ENCODE results near the gene ZNF385A.

Gene ZNF385A

DNA sequence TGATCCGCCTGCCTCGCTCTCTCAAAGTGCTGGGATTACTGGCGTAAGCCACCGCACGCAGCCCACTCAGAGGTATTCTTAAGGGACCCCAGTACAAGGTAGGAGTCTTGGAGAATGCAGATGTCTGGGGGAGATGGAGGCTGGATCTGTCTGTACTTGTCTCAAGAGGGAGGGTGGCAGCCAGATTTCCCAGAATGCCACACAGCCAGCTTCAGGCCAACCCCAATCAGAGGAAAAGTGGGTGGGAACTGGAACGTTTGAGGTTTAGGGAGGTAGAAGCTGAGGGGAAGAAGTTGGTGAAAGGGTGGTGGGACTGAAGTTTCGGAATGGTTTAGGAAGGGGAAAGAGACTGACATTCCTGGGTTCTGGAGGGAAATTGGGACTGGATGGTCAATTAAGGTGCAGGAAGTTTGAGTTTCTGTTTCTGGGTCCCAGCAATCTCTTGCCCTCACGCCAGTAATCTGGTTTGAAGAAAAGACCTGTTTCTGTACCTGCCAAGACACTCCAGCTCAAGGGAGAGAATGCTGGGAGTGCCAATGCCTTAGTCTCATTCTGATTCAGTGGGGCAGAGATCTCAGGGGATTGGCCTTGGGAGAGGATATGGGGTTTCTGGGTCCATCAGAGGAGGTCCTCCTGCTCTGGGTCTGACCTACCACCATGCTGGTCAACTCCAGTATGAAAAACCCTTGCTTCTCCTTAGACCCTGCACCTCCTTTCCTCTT, 8.1 kb upstream of the ZNF385A start:
- DNase-seq (ENCODE audit: low read depth): no peak

- peak; percentile 59 for DNase-seq (ENCODE audit: low read depth)
Observed at GRCh38 chr12:54390668-54391551, 6.4 kb upstream of the ZNF385A start.

DNA sequence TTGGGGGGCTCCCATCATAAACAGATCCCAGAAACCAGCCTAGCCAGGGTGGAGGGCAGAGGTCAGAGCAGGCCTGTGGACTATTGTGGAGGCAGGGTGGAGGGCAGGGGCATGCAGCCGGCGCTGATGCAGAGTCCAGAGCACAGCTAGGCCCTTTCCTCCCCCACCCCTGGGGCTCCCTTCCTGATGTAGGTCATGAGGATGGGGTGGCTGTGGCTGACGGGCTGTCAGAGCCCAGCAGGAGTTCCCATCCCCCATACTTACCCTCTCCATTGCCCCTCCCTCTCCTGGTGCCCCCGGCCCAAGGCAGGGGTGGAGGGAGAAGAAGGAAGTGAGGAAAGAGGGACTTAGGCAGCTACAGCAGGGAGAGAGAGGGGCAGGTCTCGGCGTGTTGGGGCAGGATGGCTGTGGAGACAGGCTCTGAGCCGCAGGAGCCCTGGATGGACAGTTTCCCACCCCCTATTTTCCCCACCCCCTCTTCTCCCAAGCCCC, 5.7 kb upstream of the ZNF385A start:
- no peak for DNase-seq (ENCODE audit: low read depth)

- DNase-seq (ENCODE audit: low read depth): no peak
Observed at GRCh38 chr12:54389607-54390175, 5.2 kb upstream of the ZNF385A start.

DNA sequence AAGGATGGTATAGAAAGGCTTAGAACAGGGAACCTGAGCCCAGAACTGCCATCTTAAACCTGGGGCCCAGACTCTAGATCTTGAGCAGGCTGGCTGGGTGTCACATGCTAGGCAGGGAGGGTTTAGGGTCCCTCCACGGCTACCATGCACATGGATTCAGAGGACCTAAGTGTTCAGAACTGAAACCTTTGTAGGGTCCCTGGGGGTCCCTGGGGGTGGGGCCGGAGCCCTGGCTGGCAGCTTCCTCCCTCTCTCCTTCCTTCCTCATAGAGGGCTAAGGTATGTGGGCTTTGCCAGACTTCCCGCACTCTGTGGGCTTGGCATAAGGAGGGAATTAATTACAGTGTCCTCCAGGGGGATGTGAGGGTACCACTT, 4.6 kb upstream of the ZNF385A start:
- DNase-seq (ENCODE audit: low read depth): no peak

DNA sequence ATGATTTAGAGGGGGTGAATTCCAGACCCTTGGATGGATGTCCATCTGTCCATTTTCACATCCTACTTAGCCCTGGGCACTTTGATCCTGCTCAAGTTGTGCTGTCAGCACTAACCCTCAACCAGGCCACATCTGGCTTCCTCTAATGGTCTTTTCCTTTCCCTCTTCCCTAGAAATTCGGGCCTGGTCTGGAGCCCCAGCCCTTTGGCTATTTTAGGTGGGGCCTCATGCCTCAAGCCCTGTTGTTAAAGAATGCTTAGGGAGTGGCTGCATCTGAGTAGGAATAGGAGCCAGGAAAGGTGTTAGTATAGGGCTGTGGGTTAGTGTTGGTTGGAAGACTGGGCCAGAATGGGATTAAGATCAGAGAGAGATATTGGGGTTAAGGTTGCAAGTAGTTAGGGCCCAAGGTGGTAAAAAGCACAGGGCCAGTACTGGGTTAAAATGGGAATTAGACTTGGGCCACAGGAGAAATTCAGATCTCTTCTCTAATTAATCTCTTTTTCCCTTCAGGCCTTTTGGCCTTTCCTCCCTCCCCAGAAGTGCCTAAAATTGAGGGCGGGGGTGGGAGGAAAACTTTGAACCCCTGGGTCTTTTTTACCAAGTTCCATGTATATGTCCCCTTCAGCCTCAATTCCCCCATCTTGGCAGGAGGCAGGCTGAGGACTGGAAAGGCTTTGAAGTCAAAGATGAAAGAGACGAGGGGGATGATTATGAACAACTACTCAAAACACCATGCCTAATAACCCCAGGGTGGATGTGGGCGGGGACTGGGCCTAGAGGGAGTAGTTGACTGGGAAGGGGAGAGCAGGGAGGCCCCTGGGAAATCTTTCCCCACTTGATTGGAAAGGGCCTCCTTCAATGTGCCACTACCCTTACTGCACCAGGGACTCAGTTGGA, 4.0 kb upstream of the ZNF385A start:
- DNase-seq (ENCODE audit: low read depth): no peak

DNA sequence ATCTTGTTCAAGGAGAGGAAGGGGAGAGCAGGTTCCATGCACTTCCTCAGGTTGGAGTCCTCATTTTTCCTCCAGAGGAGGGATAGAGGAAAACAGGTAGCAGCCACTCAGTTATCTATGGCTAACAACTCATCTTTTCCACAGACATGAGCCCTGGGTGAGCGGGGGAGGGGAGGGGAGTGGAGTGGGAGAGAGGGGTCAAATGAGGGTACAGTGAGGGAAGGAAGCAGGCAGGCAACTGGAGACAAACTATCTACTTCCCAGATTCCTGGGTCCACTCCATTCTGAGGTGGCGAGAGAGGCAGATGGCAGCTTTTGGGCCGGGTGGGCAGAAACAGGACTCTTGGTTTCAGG, 2.6 kb upstream of the ZNF385A start:
- DNase-seq (ENCODE audit: low read depth): no peak

GRCh38 chr12:54386403-54387113, 2.0 kb upstream of the ZNF385A start:
- no peak for DNase-seq (ENCODE audit: low read depth)

DNA sequence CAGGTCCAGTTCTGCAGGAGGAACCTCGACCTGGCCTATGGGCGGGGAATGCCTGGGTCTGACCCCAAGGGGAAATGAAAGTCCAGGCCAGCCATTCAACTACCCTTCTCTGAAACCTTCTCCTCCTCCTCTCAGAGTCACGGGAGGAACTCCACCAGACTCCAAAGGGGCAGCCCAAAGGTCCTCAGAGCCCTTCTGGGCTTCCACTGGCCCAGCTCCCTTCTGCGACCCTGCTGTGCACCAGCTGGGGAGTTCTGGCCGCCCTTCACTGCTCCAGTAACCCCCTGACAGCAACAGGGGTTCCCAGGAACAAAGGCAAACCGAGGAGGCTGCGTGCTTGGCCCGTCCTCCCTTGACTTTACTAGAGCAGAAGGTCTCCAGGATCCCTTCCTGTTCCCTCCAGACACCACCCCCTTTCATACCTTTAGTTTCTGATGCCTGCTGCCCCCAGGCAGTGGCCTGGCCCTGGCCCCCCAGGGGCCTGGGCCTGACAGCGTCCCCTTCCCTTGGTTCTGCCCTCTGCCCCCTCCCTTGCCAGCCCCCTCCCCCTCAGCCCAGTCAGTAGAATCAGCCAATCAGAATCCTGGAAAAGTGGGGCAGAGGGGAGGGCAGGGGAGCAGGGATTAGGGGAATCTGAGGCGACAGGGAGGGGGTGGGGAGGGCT, 850 bp upstream of the ZNF385A start:
- no peak for DNase-seq (ENCODE audit: low read depth)

GRCh38 chr12:54383041-54383609, 1.4 kb downstream of the ZNF385A start:
- no peak for DNase-seq (ENCODE audit: low read depth)

- DNase-seq (ENCODE audit: low read depth): no peak
Observed at GRCh38 chr12:54381136-54381535, 3.4 kb downstream of the ZNF385A start.

- DNase-seq (ENCODE audit: low read depth): peak; percentile 88
Observed at GRCh38 chr12:54379398-54380201, 4.9 kb downstream of the ZNF385A start.

DNA sequence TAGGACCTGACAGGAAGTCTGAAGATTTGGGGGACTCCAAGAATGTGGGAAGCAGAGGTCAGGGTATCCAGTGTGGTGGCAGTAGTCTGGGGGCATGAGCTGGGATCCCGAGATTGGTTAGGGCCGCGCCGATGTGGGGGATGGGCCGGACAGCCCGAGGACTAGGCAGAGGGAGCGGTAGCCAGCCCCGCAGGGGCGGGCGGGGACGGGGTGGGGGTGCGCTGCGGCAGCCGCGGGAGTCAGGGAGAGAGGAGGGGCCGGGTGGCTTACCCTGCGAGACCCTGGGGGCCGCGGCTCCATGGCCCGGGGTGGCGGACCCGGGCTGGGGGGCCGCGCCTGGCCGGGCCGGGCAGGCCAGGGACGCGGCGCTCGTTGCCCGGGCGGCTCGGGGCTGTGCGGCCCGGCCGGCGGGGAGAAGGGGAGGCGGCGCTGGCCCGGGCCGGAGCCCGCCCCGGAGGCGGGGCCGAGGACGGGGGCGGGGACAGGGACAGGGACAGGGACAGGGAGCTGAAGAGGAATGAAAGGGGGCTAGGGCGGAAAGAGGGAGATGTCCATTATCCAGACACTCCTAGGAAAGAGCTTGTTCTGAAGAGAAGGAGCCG, 5.6 kb downstream of the ZNF385A start:
- DNase-seq (ENCODE audit: low read depth): no peak

- DNase-seq (ENCODE audit: low read depth): no peak
Observed at GRCh38 chr12:54377797-54378515, 6.6 kb downstream of the ZNF385A start.

- DNase-seq (ENCODE audit: low read depth): no peak
Observed at GRCh38 chr12:54377007-54377406, 7.5 kb downstream of the ZNF385A start.

- no peak for DNase-seq (ENCODE audit: low read depth)
Observed at GRCh38 chr12:54376596-54376995, 7.9 kb downstream of the ZNF385A start.

DNA sequence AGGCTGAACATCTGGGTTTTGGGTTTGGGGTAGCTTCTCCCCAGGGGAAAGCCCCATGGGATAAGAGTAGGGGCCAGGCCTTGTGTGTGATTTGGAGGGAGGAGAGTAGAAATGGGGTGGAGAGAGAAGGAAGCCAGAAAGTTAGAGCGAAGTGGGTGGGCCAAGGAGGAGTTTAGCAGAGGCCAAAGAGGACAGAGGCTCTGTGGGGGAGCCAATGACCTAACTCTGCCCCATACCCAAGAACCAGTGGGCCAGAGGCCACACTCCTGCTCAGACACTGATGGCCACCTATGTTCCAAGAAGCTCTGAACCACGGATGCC, 9.3 kb downstream of the ZNF385A start:
- no peak for DNase-seq (ENCODE audit: low read depth)

DNA sequence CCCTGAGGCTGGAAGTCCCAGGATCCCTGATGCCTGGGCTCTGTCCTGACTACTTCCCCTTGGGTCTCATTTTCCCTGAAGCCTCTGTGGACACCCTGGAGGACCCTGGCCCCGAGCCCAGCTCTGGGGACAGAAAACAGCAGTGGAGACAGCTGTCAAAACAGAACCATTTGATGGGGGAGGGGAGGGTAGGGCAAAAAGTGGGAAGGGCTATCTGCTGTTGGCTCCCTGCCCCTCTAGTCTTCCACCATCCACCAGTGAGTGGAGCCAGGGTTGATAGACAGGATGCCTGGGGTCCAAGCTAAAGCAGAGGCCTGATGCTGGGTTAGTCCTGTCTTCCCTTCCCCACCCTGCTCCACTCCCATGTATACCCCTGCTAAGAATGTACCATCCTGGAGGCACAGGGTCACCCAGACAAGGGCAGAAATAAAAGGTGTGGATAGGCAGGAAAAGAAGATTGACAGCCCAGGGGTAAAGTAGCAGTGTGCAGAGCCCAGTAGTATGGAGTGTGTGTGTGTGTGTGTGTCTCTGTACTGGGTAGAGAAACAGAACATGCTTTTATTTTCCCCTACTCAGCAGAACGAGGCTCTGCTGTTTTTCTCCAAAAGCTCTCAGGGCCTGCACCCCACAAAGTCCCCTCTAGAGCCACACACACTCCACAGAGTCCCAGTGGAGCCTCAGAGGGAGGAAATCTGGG, 9.8 kb downstream of the ZNF385A start:
- no peak for DNase-seq (ENCODE audit: low read depth)

All from activated T-cell treated with anti-CD3 and anti-CD28 coated beads for 48 hours (primary cell).